GM12873 (cell line): Measurements from ENCODE around the gene MZF1.
A peak's percentile ranks its signal among the peaks of the same experiment; 100 is the strongest.

Experiments used
- TF ChIP-seq, protein P1 (sequence below): IDR thresholded peaks from 2 replicates; pipeline ENCODE4 v1.5.1; 2012; ENCODE audit warnings: low read depth, mild to moderate bottlenecking, moderate library complexity, low read length, control low read depth; ENCODE audit not compliant: insufficient read depth; ENCODE audit errors: missing control alignments

MZF1 gene

GRCh38 chr19:58516964-58517833 lies 55.9 kb downstream of the MZF1 start:
- TF ChIP-seq, protein P1, sequence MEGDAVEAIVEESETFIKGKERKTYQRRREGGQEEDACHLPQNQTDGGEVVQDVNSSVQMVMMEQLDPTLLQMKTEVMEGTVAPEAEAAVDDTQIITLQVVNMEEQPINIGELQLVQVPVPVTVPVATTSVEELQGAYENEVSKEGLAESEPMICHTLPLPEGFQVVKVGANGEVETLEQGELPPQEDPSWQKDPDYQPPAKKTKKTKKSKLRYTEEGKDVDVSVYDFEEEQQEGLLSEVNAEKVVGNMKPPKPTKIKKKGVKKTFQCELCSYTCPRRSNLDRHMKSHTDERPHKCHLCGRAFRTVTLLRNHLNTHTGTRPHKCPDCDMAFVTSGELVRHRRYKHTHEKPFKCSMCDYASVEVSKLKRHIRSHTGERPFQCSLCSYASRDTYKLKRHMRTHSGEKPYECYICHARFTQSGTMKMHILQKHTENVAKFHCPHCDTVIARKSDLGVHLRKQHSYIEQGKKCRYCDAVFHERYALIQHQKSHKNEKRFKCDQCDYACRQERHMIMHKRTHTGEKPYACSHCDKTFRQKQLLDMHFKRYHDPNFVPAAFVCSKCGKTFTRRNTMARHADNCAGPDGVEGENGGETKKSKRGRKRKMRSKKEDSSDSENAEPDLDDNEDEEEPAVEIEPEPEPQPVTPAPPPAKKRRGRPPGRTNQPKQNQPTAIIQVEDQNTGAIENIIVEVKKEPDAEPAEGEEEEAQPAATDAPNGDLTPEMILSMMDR = peak; percentile 3

GRCh38 chr19:58516246-58516836 lies 56.8 kb downstream of the MZF1 start:
- TF ChIP-seq, protein P1 = no peak

GRCh38 chr19:58515259-58515658 lies 57.9 kb downstream of the MZF1 start:
- TF ChIP-seq, protein P1 = no peak

GRCh38 chr19:58514564-58515022 lies 58.5 kb downstream of the MZF1 start:
- TF ChIP-seq, protein P1 = no peak

DNA sequence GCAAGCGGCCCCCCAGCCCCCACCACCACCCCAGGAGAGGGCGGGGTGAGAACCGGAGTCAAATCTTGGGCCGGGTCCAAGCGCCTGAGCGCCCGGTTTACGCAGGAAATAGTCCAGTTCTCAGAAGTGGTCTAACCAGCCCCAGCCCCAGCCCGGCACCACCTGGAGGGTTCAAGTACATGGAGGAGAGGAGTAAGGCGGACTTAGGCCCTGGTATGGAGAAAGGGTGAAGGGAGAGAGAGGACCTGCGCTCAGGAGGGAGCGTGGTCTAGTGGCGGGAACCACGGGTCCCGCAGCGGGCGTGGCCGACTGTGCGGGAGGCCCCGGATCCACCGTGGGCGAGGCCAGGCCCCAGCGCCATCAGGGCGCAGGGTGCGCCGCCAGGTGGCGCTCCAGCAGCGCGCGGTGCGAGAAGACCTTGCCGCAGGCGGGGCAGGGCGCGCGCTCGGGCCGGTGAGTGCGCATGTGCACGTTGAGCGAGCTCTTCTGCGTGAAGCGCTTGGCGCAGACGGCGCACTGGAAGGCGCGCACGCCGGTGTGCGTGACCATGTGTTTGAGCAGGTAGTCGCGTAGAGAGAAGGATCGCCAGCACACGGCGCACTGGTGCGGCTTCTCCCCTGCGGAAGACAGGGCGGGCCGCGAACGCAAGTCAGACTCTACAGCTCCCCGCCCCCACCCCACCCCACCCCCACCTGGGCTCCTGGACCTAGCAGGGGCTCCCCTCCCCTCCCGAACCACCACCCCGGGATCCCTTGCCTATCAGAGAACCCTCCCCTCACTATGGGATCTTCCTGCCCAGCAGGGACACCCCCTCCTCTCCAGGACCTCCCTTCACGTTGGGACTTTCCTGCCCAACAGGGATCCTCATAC lies 59.2 kb downstream of the MZF1 start:
- TF ChIP-seq, protein P1 = peak; percentile 94

GRCh38 chr19:58513213-58513693 lies 59.9 kb downstream of the MZF1 start:
- TF ChIP-seq, protein P1 = no peak
